HG02571 (cell line): ENCODE results near the gene TMEM200A.
"Not testable (repeated sequence)": the region's sequence is repeated elsewhere in the genome, so short reads cannot be mapped to it uniquely, and the experiment has no call there.

Source experiments
- ATAC-seq: cut with Tn5 transposase; IDR thresholded peaks from one replicate; pipeline ENCODE4 v1.9.1; 2021; ENCODE audit warnings: mild to moderate bottlenecking, moderate library complexity; ENCODE audit not compliant: unreplicated experiment

TMEM200A gene

DNA sequence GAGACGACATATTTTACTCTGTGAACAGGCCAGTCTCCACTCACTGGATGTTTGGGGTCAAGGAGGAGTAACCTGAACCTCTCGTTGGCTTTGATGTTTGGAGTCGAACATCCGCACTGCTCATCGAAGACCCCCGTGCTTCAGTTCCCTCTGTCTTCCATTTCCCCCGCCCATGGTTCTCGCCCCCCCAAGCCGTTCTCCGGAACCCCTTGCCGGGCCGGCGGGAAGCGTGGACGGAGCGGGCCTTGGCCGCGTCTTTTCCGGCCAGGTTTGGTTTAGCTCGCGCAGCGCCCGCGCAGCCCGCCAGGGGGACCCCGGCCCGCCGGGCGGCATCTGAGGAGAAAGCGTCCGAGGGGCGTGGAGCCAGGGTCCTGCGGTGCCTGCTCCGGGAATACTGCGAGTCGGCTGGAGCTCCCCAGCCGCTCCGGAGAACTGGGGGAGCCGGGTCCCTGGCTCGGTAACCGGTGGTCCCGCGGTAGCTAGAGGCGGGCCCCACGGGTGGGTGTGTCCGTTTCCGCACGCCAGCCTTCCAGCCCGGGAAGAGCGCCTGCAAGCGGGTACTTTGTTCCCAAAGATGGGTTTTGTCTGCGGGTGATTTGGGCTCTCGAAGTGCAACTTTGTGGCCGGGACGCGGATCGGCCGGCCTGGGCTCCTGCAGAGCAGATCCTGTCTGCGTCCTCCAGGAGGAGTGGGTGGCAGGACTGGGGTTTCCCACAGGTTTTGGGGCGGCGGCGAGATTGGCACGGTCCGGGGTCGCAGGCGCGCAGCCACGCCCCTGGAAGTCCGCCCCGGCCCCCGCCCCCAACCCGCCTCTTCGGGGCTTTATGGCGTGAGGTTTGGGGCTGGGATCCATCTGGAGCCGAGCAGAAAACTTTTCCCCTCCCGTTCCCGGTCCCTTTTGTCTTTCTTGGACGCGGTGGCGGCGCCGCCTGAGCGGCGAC lies at the start of gene TMEM200A:
TSS of gene TMEM200A (plus strand) at position 852 of the 941 bp plus-strand sequence. CDS start 74,406 bp downstream, outside the sequence.
- no peak for ATAC-seq

DNA sequence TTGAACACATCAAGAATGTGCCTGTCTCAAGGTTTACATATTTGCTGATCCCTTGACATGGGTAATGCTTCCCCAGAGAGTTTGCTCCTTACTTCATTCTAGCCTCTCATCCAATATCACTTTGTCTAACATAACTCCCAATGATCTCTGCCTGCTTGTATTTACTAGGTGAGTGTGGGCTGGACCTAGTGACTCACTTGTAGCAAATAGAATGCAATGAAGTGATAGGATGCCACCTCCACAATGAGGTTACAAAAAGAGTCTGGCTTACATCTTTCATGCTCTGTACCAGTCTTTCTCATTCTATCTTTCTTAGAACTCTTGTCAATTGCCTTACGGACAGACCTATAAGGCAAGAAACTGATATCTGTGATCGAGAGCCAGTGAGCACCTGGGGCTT lies 44.9 kb upstream of the TMEM200A start:
- no peak for ATAC-seq

DNA sequence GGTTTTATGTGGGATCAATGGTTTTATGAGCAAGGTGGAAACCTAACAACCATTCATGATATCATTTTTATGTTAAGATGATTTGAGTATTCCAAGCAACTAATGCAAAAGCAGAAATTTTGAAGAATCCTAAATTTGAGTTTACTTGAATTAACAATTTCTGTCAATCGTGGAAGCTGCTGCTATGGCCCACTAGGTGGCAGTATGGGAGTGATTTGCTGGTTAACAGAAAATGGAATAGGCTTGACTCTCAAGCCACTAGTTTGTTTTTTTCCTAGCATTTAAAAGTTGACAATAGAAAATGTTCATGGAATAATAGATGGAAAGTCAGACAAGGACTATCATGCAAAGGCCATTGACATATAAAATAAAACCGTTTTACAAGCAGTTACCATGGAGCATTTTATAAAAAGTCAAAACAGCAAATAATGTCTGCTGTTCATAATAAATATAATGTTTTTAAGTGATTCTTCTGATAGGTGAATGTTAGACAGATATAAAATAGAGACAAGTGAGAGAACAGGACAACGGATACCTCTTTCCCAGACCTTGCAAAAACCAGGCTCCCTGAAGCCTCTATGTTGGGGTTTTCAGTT lies 43.0 kb upstream of the TMEM200A start:
- ATAC-seq: no peak

DNA sequence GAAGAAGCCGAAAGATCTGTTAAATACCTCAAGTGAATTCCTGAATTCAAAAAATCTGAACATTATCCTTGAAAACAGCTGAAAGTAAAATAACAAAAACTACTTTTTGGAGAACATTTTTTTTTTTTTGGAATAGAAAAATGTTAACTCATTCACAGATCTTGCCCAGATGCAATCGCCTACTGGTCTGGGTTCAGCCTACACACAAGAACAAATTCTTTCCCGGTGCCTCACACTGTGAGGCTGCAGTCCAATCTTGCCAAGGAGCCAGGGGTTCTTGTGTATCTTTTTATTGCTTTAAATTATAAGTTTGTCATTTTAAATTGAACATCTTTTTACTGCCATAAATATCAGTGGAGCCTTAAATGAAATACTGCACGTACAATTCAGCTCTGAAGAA lies 41.2 kb upstream of the TMEM200A start:
- ATAC-seq: no peak

DNA sequence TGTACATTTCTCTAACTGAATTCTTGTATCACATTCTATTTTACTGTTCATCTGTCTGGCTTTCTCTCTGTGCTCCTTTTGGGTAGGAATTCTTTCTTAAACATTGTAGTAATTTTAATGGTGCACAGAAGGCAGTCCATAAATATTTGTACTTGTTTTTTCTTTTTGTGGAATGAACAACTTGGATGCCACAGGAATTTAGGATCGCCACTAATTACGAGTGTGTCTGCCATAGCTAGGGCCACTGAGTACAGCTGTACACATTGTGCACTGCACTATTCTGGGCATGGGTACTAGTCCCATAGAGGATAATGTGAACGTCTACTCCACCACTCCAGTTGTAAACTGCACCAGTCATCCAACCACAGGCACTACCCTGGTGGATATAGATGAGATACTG lies 39.3 kb upstream of the TMEM200A start:
- ATAC-seq: no peak

DNA sequence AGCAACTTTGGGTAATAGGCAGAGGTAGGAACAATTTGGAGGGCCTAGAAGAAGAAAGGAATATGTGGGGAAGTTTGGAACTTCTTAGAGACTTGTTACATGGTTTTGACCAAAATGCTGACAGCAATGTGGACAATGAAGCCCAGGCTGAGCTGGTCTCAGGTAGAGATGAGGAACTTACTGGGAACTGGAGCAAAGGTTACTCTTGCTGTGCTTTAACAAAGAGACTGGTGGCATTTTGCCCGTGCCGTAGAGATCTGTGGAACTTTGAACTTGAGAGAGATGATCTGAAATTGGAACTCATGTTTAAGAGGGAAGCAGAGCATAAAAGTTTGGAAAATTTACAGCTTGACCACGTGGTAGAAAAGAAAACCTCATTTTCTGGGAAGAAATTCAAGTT lies 28.3 kb upstream of the TMEM200A start:
- no peak for ATAC-seq

DNA sequence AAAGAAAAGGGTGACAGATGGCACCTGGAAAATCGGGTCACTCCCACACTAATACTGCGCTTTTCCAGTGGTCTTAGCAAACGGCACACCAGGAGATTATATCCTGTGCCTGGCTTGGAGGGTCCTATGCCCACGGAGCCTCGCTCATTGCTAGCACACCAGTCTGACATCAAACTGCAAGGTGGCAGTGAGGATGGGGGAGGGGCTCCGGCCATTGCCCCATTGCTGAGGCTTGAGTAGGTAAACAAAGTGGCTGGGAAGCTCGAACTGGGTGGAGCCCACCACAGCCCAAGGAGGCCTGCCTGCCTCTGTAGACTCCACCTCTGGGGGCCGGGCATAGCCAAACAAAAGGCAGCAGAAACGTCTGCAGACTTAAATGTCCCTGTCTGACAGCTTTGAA lies 19.5 kb upstream of the TMEM200A start:
- ATAC-seq: not testable (repeated sequence)

DNA sequence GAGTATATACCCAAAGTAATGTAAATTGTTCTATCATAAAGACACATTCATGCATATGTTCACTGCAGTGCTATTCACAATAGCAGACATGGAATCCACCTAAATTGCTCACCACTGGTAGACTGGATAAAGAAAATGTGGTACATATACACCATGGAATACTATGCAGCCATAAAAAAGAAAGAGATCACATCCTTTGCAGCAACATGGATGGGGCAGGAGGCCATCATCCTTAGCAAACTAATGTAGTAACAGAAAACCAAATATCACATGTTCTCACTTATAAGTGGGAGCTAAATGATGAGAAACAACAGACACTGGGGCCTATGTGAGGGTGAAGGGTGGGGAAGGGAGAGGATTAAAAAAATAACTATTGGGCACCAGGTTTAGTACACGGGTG lies 11.5 kb upstream of the TMEM200A start:
- no peak for ATAC-seq

DNA sequence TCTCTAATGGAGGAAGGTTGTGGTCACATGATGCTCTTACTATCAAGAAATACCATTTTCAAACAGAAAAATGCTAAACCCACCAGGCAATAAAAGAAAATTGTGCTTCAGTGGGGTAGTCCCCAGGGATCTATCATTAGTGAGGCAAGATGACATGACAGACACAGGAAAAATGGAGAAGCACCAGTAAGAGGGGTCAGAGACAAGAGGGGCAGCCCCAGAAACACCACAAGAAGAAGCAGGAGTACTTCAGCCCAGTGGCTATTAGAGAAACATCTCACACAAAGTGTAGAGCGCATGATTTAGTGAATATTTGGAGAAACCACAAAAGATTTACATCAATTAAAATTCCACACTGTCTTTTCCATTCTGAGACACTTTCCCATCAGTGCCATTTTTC lies 10.2 kb upstream of the TMEM200A start:
- no peak for ATAC-seq

DNA sequence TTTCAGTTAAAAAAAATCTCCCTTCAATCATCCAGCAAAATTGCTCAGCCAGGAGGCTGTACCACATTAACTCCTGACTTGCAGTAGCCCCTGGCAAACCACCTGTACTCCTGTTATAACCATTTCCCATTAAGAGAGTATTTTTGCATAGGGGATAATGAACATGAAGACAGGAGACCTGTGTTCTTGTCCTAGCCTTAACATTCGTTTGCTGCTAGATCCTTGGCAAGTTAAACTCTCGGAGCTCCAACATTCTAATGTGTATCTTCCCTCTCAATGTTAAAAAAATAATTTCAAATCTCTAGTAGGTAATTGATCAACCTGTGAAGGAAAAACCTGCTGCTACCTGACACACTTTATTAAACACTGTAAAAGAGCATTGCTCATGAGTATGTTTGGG lies 8.4 kb upstream of the TMEM200A start:
- no peak for ATAC-seq

DNA sequence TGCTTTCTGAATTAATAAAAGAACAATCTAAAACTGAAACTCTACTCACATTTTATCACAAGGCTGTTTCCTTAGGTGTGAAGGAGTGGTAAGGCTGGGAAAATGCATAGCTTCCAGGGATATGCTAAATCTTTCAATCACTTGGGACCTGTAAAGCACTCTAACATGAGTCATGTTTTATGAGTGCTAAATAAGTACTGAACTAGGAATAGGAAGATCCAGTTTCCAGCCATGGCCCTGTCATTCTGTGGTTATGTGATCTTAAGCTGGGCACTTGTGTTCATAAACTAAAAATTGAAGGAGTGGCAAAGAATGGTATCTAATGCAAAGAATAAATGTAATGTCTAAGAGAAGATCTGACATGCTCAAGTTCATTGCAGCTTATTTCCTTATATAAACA lies 6.1 kb upstream of the TMEM200A start:
- no peak for ATAC-seq

DNA sequence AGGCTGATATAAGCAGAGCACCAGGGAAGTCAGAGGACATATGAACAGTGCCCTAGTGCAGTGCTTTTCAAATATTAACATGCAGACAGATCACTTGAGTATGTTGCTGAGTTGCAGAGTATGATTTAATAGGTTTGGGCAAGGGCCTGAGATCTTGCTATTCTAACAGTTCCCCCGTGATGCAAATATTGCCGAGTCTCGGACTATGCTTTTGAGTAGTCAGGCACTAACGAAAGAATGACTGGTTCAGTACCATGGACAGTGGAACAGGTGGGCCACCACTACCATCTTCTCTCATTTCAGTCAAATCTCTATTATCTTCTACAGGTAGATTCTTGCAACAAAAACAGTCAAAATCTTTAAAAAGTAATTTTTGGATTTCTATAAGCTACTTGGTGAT lies 3.7 kb upstream of the TMEM200A start:
- no peak for ATAC-seq

DNA sequence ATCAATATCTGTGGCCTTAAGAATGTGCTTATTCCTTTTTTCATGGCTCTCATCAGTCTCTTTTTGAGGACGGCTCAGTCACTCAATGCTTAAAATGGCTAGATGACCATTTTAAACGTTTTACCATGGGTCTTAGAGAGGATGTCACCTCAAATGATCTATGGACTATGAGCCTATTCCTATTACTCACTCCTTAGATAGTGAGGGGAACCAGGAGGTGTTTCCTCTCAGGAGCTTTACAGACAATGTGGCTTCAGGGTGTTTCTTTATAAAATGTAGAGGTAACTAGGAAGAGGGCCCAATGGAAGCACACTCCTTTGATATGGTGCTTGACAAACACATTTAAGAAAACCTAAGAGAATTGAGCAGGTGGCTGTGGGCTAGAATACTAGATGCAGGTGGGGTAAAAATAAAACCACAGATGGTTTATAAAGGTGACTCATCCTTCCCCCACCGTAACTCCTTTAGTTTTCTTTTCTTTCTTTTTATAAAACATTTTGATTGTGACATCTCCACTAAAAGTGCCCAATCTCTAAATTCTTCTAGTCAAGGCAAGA lies 1.5 kb upstream of the TMEM200A start:
- no peak for ATAC-seq

DNA sequence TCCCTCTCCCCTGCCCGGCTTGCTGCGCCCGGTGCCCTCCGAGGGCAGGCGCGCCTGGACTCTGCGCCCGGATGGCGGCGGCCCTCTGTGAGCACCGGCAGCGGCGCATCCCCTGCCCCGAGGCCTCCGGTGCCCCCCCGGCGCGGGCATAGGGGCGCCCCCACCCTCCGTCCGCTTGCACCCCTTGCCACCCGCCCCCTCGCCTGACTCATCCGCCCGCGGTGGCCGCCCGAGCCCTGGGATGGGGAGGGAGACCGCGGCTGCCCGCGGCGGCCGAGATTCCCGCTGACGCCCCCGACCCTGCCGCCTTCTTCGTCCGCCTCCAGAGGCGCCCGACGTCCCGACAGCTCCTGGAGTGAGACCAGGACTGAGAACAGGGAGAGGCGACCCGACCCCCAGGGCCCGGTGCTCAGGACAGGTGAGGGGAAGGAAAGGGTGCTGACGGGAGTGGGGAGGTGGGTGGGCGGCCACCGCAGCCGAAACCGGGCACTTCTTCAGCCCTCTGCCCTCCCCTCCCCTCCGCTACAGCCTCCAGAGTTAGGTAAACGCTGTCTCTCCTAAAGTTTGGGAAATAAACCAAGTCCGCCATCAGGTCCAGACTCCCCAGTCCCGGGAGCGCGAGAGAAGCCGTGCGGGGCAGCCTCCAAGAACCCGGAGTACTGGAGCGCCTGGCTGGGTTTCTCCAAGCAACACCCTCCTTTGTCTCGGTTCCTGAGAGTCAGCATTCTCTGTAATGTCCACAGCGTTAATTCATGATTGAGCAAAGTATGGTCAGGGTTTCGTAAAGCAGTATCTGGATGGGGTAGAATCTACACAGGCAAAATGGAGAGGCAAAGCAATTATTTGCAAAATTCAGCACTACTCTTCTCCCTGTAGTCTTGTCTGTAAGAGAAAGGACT lies 539 bp downstream of the TMEM200A start:
- no peak for ATAC-seq

DNA sequence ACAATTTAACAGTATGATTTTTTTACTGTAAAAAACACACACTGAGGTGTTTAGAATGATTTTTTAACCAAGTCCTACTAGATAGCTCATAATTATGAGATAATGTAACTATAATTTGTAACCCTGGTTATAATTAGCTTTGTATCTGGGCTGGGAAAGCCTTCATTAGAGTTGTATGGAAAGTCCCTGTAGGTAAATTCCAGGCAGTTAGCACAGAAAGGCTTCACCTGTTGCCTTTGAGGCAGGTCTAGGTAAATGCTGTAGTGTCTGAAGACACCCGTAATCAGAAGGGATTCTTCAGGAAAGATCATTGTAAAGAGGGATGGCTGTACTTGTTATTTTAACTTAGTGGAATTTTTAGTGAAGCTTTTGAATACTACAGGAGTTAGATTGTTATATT lies 1.9 kb downstream of the TMEM200A start:
- ATAC-seq: no peak

DNA sequence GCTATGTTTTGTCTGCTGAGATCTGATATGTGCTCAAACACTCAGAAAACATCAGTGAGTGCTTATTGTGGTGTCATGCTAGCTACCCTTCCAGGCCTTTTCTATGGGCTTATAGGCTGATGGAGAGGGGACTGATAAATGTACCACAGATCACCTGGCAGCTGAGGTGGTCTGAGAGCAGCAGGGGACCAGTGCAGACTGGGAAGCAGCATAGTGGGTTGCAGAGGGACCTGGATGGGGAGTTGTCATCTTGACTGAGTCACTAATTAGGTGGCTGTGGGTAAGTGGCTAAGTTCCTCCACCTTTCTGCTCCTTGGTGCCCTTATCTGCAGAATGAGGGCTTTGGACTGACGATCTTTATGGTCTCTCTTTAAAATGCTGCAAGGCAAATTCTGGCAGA lies 2.8 kb downstream of the TMEM200A start:
- ATAC-seq: no peak

DNA sequence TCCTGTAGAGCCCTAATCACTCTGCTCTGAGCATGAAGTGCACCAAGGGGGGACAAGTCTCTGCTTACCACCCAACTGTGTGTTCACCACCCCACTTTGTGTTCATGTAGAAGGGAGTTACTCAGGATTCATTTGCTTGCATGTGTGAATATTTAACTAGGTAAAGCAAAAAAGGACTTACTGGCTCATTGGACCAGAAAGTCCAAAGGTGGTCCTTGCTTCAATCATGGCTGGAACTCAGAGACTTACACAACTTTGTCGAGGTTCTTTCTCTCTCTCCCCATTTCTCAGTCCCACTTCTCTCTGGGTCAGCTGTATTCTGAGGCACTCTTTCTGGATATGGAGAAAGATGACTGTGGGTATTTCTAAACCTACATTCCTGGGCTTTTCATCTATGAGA lies 4.0 kb downstream of the TMEM200A start:
- no peak for ATAC-seq

DNA sequence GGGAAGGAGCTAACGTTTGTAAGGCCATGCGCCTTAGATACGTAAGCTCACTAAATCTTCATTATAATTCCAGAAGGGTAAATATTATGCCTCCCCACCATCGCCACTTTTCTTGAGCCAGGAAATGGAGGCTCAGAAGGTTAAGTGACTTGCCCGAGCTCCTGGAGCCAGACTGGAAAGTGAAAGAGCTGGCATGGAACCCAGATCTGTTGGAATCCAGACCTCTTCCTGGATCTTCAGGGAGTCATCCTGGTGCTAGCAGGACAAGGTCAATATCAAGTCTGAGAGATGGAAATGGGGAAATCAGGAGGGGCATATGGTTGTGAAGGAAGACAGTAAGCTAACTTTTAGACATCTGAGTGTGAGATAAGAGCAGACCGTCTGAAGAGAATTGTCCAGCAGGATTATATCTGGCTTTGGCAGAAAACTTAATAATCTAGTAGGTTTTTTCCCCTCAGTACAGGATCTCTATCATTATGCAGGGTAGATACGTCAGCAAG lies 6.2 kb downstream of the TMEM200A start:
- no peak for ATAC-seq

DNA sequence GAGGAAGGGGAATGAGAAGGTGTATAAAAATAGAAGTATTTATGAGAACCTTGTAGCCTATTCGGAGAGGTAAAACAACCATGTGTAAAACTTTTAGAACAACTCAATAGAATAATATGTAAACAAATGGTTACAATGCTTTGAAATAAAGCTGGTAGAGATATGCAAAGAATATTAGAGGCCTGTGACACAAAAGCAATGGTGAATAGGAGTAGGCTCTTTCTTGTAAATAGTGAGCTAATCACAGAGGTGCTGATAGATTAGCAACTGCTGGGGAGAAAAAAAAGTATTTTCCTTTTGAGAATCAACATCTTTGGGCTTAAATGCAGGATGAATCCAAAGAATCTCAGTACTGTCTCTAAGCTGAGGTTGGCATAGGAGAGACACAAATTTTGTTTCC lies 7.0 kb downstream of the TMEM200A start:
- no peak for ATAC-seq

DNA sequence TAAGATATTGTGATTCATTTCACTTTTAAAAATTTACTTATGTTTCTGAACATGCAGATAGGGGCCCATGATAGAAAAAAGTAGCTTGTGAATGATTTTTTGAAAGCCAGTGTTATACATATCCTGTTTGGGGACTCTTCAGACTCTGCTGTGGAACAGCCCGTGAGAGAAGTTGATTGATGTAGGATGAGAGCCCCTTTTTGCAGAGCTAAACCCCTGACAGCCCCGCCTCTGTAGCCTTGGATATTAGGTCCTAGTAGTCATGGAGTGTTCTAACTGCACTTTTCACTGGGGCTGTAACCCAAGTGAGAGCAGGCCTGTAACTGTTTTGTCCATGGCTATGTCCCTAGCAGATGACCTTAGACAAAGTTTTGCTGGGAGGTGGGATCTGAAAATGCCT lies 8.2 kb downstream of the TMEM200A start:
- no peak for ATAC-seq

DNA sequence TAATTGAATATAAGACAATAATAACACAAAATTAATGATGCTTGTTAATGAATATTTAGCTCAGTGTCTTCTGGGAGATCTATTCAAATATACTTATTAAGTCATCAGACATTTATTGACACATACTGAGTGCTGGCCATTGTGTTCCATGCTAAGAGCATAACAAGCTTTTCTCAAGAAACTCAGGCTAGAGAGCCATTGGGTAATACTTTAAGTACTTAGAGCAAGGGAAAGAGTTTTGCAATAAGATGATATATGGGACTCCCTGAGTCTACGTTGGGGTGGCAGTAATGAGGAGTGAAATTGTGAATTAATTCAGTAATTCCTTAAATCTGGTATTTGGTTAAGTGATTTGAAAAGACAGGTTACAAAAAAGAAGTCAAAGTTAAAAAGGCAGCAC lies 11.1 kb downstream of the TMEM200A start:
- ATAC-seq: no peak
